Limb (tissue), 2 donors: ENCODE results near the gene PKD2.
A peak's percentile ranks its signal among the peaks of the same experiment; 100 is the strongest.
"Not testable (repeated sequence)": the region's sequence is repeated elsewhere in the genome, so short reads cannot be mapped to it uniquely, and the experiment has no call there.

Experiments
- DNase-seq, 2 donors: peaks; one replicate each; pipeline ENCODE4 v3.0.0-alpha.2; 2016; ENCODE audit errors: extremely low spot score in 2 of 2

PKD2 gene

GRCh38 chr4:87985887-87986200 lies 21.6 kb upstream of the PKD2 start:
- no peak for DNase-seq

GRCh38 chr4:87986508-87986907 lies 20.9 kb upstream of the PKD2 start:
- no peak for DNase-seq

GRCh38 chr4:87989765-87990164 lies 17.7 kb upstream of the PKD2 start:
- DNase-seq = no peak

GRCh38 chr4:87995435-87995834 lies 12.0 kb upstream of the PKD2 start:
- DNase-seq = no peak

GRCh38 chr4:87999191-87999691 lies 8.2 kb upstream of the PKD2 start:
- DNase-seq = not testable (repeated sequence)

GRCh38 chr4:88001871-88002270 lies 5.6 kb upstream of the PKD2 start:
- no peak for DNase-seq

- no peak for DNase-seq
Measured at GRCh38 chr4:88002786-88003185, 4.6 kb upstream of the PKD2 start.

GRCh38 chr4:88003261-88003660 lies 4.2 kb upstream of the PKD2 start:
- no peak for DNase-seq

GRCh38 chr4:88005076-88005475 lies 2.4 kb upstream of the PKD2 start:
- peak in 1 of 2 donors; percentile 19 for DNase-seq

- DNase-seq = no peak
Measured at GRCh38 chr4:88005946-88006345, 1.5 kb upstream of the PKD2 start.

GRCh38 chr4:88006956-88007303 lies 505 bp upstream of the PKD2 start:
- no peak for DNase-seq

GRCh38 chr4:88008122-88008742 lies 797 bp downstream of the PKD2 start:
- DNase-seq = peak; percentile 46 to 75

- DNase-seq = no peak
Measured at GRCh38 chr4:88008743-88009171, 1.3 kb downstream of the PKD2 start.

GRCh38 chr4:88009871-88010270 lies 2.4 kb downstream of the PKD2 start:
- no peak for DNase-seq

GRCh38 chr4:88010966-88011365 lies 3.5 kb downstream of the PKD2 start:
- DNase-seq = no peak

- no peak for DNase-seq
Measured at GRCh38 chr4:88012647-88013046, 5.2 kb downstream of the PKD2 start.

- no peak for DNase-seq
Measured at GRCh38 chr4:88014386-88014905, 7.0 kb downstream of the PKD2 start.

- DNase-seq = no peak
Measured at GRCh38 chr4:88015659-88016295, 8.3 kb downstream of the PKD2 start.

- DNase-seq = peak in 1 of 2 donors; percentile 54
Measured at GRCh38 chr4:88017516-88018297, 10.3 kb downstream of the PKD2 start.

- peak in 1 of 2 donors; percentile 52 for DNase-seq
Measured at GRCh38 chr4:88018466-88018865, 11.0 kb downstream of the PKD2 start.

GRCh38 chr4:88021824-88022223 lies 14.4 kb downstream of the PKD2 start:
- DNase-seq = no peak

GRCh38 chr4:88022289-88022688 lies 14.9 kb downstream of the PKD2 start:
- no peak for DNase-seq
